Measurements from ENCODE around the gene ROS1.
"Not testable (repeated sequence)": the region's sequence is repeated elsewhere in the genome, so short reads cannot be mapped to it uniquely, and the experiment has no call there.

Gene ROS1

GRCh38 chr6:117266257-117267053 is 159.3 kb downstream of the ROS1 start:
- DNase-seq (ENCODE audit: low spot score) = no peak

- DNase-seq (ENCODE audit: low spot score) = peak; percentile 85
These were observed 160.1 kb downstream of the ROS1 start, which contains the start of gene VGLL2 for GRCh38 chr6:117265410-117266256. Gene VGLL2 (plus strand): TSS chr6:117265558. CDS start chr6:117265764, 206 bp downstream.

GRCh38 chr6:117264692-117265409 is 160.9 kb downstream of the ROS1 start:
- DNase-seq (ENCODE audit: low spot score) = peak; percentile 57

GRCh38 chr6:117264369-117264691 is 161.4 kb downstream of the ROS1 start:
- no peak for DNase-seq (ENCODE audit: low spot score)

GRCh38 chr6:117263353-117263927 is 162.3 kb downstream of the ROS1 start:
- DNase-seq (ENCODE audit: low spot score) = no peak

GRCh38 chr6:117262799-117263198 is 162.9 kb downstream of the ROS1 start:
- DNase-seq (ENCODE audit: low spot score) = no peak

- DNase-seq (ENCODE audit: low spot score) = no peak
These were observed 172.0 kb downstream of the ROS1 start for GRCh38 chr6:117253785-117254184.

GRCh38 chr6:117244979-117245378 is 180.8 kb downstream of the ROS1 start:
- DNase-seq (ENCODE audit: low spot score) = peak; percentile 55

- not testable (repeated sequence) for DNase-seq (ENCODE audit: low spot score)
These were observed 181.2 kb downstream of the ROS1 start for GRCh38 chr6:117244571-117244970.

Data from ecto neural progenitor cell (in vitro differentiated cells).